Measurements from ENCODE around the gene CHRDL2. TPM values are rescaled to one million over a fixed set of nuclear protein-coding genes. Genes with fewer than 3 reads are reported as not detected.

CHRDL2 gene
- total and polyA plus RNA-seq, 8 donors: 0.92 to 38.4 (median 7.2) TPM; not detected in 1

GRCh38 chr11:74744277-74744676 lies 13.1 kb upstream of the CHRDL2 start:
- Histone ChIP-seq H3K4me3 (no peak overlapping the region), H3K27me3 (no peaks in the 10 kb centered on the region), H3K27ac (no peak overlapping the region), H3K36me3 (no peaks in the 10 kb centered on the region), H3K9me3 (no peaks in the 10 kb centered on the region), H3K4me1 (peaks cover 6 to 18% (median 13%) of the 10 kb centered on the region in 4 donors)
- no peak for DNase-seq
- intact Hi-C loops (cut with DNase I; ENCODE audit: low total_unique reads): no loop called here
- WGBS, 5 donors: 52 to 72% (median 55%) methylated on average over 4 of the region's 4 CpGs
- TF ChIP-seq CTCF (IDR thresholded peaks at IDR 0.05) (no peak), POLR2A (IDR thresholded peaks at IDR 0.05) (no peak), POLR2AphosphoS5 (IDR thresholded peaks at IDR 0.05) (no peak), EP300 (IDR thresholded peaks at IDR 0.05) (no peak)

GRCh38 chr11:74743640-74744039 lies 12.4 kb upstream of the CHRDL2 start:
- Histone ChIP-seq H3K9me3 (no peaks in the 10 kb centered on the region), H3K27ac (no peak overlapping the region), H3K27me3 (no peaks in the 10 kb centered on the region), H3K36me3 (no peaks in the 10 kb centered on the region), H3K4me1 (peaks cover 6 to 18% (median 13%) of the 10 kb centered on the region in 4 donors), H3K4me3 (no peak overlapping the region)
- TF ChIP-seq POLR2A (IDR thresholded peaks at IDR 0.05) (no peak), EP300 (IDR thresholded peaks at IDR 0.05) (no peak), CTCF (IDR thresholded peaks at IDR 0.05) (no peak), POLR2AphosphoS5 (IDR thresholded peaks at IDR 0.05) (no peak)
- intact Hi-C loops (cut with DNase I; ENCODE audit: low total_unique reads): no loop called here
- DNase-seq: no peak

DNA sequence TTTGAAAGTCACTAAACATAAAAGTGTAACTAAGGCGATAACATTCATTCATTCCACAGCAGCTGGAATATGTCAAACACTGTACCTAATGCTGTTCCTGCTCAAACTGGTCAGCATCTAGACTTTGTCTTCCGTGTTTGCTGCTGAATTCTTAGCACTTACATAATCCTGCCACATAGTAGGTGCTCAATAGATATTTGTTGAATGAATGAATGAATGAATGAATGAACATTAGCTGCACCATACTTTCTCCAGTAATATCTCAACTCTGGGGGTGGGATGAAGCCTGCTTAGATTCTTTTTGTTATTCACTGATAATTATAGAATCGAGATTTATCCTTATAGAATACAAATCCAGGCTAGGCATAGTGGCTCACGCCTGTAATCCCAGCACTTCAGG lies 10.8 kb upstream of the CHRDL2 start:
- Histone ChIP-seq H3K4me1 (peaks cover 0 to 9% (median 4%) of the 10 kb centered on the region in 4 donors), H3K36me3 (no peaks in the 10 kb centered on the region), H3K27ac (no peak overlapping the region), H3K4me3 (no peak overlapping the region), H3K9me3 (no peaks in the 10 kb centered on the region), H3K27me3 (no peaks in the 10 kb centered on the region)
- intact Hi-C loops (cut with DNase I; ENCODE audit: low total_unique reads): no loop called here
- TF ChIP-seq POLR2A (IDR thresholded peaks at IDR 0.05) (no peak), POLR2AphosphoS5 (IDR thresholded peaks at IDR 0.05) (no peak), EP300 (IDR thresholded peaks at IDR 0.05) (no peak), CTCF (IDR thresholded peaks at IDR 0.05) (no peak)
- 64 to 78% (median 76%) methylated on average over 4 of the region's 4 CpGs for whole genome bisulfite sequencing, 5 donors
- DNase-seq: no peak

DNA sequence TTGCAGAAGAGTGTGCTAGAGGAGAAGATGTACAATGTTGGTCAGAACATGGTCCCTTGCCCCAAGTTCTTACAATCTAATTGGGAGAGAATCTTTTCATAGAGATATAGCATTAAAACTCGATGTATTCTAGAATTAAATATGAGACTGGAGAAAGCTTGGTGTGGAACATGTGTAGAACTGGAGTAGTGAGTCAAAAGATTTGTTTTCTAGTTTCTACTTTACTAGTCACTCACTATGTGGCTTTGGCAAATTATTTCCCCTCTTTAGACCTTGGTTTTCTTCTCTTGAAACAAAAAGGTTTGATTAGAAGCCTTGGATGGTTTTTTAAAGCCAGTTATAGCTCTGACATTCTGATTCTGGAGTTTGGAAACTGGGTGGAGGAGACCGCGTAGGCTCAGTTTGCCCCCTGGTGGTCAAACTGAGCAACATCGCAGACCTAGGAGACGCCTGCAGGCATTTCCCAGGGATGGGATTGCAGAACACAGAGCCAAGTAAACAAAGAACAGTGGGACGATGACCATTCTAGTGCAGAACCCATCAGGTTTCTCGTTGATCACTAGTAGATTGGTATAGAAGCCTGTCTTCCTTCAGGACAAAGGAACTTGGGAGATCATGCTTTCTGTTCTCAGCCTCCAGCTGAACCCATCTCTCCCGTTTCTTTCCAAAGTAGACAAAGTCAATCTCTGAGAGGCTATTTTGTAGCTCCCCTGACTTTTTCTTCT lies 8.5 kb upstream of the CHRDL2 start:
- intact Hi-C loops (cut with DNase I; ENCODE audit: low total_unique reads): loop anchor here (10.0 kb wide), 1 partner anchor 125 kb away; no protein-coding TSS in a partner anchor
- peak; percentile 57 to 86 for DNase-seq
- H3K27ac ChIP-seq: no peak overlapping the region
- H3K27me3 ChIP-seq: no peaks in the 10 kb centered on the region
- H3K4me1 ChIP-seq: peaks cover 0 to 9% (median 4%) of the 10 kb centered on the region in 4 donors
- H3K4me3 ChIP-seq: no peak overlapping the region
- no peak for TF ChIP-seq EP300 (IDR thresholded peaks at IDR 0.05)
- TF ChIP-seq CTCF (IDR thresholded peaks at IDR 0.05): peak in 5 of 7 experiments; percentile 72 to 89 (median 86)
- peak in 1 of 3 donors; percentile 25 for TF ChIP-seq POLR2AphosphoS5 (IDR thresholded peaks at IDR 0.05)
- no peaks in the 10 kb centered on the region for H3K36me3 ChIP-seq
- H3K9me3 ChIP-seq: no peaks in the 10 kb centered on the region
- WGBS, 5 donors: 16 to 22% (median 17%) methylated on average over 8 of the region's 8 CpGs
